ENCODE results near the gene INSC.

GRCh38 chr11:15148169-15148568, 33.4 kb downstream of the INSC start:
- TF ChIP-seq EZH2phosphoT487 (IDR thresholded peaks at IDR 0.05; ENCODE audit: insufficient read depth, low read depth) = no peak
- TF ChIP-seq EZH2 (IDR thresholded peaks at IDR 0.05; ENCODE audit: insufficient read depth, poor library complexity, severe bottlenecking) = no peak

Measured in GM23248 (cell line).